OCI-LY1 (cell line): ENCODE results near the gene NOXA1.

Experiments used
- H2AFZ ChIP-seq: fragments of 200-600 bp; sonication (generic), shearing (Covaris generic); 2 replicates; pipeline ENCODE4 v1.6.0; 2014; ENCODE audit warnings: antibody characterized with exemption, mild to moderate bottlenecking, low read length
- H3F3A ChIP-seq: fragments of 200-600 bp; sonication (generic), shearing (Covaris generic); 2 replicates; pipeline ENCODE4 v1.6.0; 2014; ENCODE audit warnings: mild to moderate bottlenecking, antibody characterized with exemption, low read length, moderate library complexity; ENCODE audit not compliant: insufficient read depth
- H3K27ac ChIP-seq: fragments of 200-600 bp; sonication (generic); 2 replicates; pipeline ENCODE4 v1.5.1; 2014; ENCODE audit warnings: low read length, mixed run types, mild to moderate bottlenecking, low read depth; ENCODE audit not compliant: poor library complexity, severe bottlenecking
- H3K27me3 ChIP-seq: fragments of 200-600 bp; sonication (generic); 2 replicates; pipeline ENCODE4 v1.6.0; 2014; ENCODE audit warnings: antibody characterized with exemption, mild to moderate bottlenecking, low read length, moderate library complexity; ENCODE audit not compliant: insufficient read depth
- H3K36me3 ChIP-seq: fragments of 200-600 bp; sonication (generic); 2 replicates; pipeline ENCODE4 v1.6.1; 2014; ENCODE audit warnings: mild to moderate bottlenecking, antibody characterized with exemption, low read length, moderate library complexity, mixed read lengths; ENCODE audit not compliant: insufficient read depth
- H3K4me1 ChIP-seq: fragments of 200-600 bp; sonication (generic); 2 replicates; pipeline ENCODE4 v1.5.1; 2014; ENCODE audit warnings: mild to moderate bottlenecking, low read length, moderate library complexity; ENCODE audit not compliant: insufficient read depth, severe bottlenecking
- H3K4me2 ChIP-seq: fragments of 200-600 bp; sonication (generic), shearing (Covaris generic); 2 replicates; pipeline ENCODE4 v1.6.1; 2014; ENCODE audit warnings: low read length
- H3K4me3 ChIP-seq: fragments of 200-600 bp; sonication (generic); 2 replicates; pipeline ENCODE4 v1.5.1; 2014; ENCODE audit warnings: low read length, low read depth, mild to moderate bottlenecking, mixed read lengths; ENCODE audit not compliant: poor library complexity, severe bottlenecking
- H3K79me2 ChIP-seq: fragments of 200-600 bp; shearing (Covaris generic); 2 replicates; pipeline ENCODE4 v1.6.1; 2016; ENCODE audit warnings: mixed run types, low read length, mixed read lengths; ENCODE audit not compliant: insufficient read depth
- H3K9ac ChIP-seq: fragments of 200-600 bp; sonication (generic), shearing (Covaris generic); 2 replicates; pipeline ENCODE4 v1.6.1; 2014; ENCODE audit warnings: mild to moderate bottlenecking, low read length, mixed read lengths
- H3K9me2 ChIP-seq: fragments of 200-600 bp; sonication (generic), shearing (Covaris generic); 2 replicates; pipeline ENCODE4 v1.6.1; 2014; ENCODE audit warnings: low read depth, mild to moderate bottlenecking, low read length, mixed read lengths
- H3K9me3 ChIP-seq: fragments of 200-600 bp; shearing (Covaris generic); 2 replicates; pipeline ENCODE4 v1.6.1; 2014; ENCODE audit warnings: low read length, mixed read lengths
- H4K20me1 ChIP-seq: fragments of 200-600 bp; sonication (generic), shearing (Covaris generic); 2 replicates; pipeline ENCODE4 v1.6.0; 2016; ENCODE audit warnings: mild to moderate bottlenecking, low read length; ENCODE audit not compliant: insufficient read depth
- CTCF ChIP-seq: fragments of 200-600 bp; sonication (generic), shearing (Covaris generic); IDR thresholded peaks from 2 replicates; pipeline ENCODE4 v1.5.1; 2017; ENCODE audit warnings: mild to moderate bottlenecking, antibody characterized with exemption, low read length, moderate library complexity, mixed read lengths
- EZH2 ChIP-seq: fragments of 200-600 bp; sonication (generic), shearing (Covaris generic); IDR thresholded peaks from 2 replicates; pipeline ENCODE4 v1.8.0; 2017; ENCODE audit warnings: borderline replicate concordance, mixed run types, mild to moderate bottlenecking, antibody characterized with exemption, low read length, moderate library complexity, mixed read lengths

Gene NOXA1

GRCh38 chr9:137460363-137461315 is 37.4 kb downstream of the NOXA1 start:
- H2AFZ ChIP-seq = no peak overlapping the region
- peaks cover 36% of the 10 kb centered on the region for H3K4me1 ChIP-seq
- no peak overlapping the region for H3K27ac ChIP-seq

GRCh38 chr9:137461316-137461662 is 38.1 kb downstream of the NOXA1 start:
- Histone ChIP-seq H3K4me3 (peak overlapping the region; percentile 48), H3K27me3 (peaks cover 5% of the 10 kb centered on the region; the same call in 1 of the 2 replicates), H3K9me3 (no peaks in the 10 kb centered on the region), H3K4me1 (peaks cover 32% of the 10 kb centered on the region), H3K9ac (no peak overlapping the region), H4K20me1 (no peaks in the 10 kb centered on the region), H3F3A (no peaks in the 10 kb centered on the region), H3K79me2 (no peaks in the 10 kb centered on the region), H2AFZ (no peak overlapping the region), H3K4me2 (peak overlapping the region; percentile 61), H3K9me2 (no peaks in the 10 kb centered on the region), H3K27ac (no peak overlapping the region), H3K36me3 (peaks cover 8% of the 10 kb centered on the region; the same call in 1 of the 2 replicates)
- TF ChIP-seq EZH2 (no peak), CTCF (no peak)

More at GRCh38 chr9:137460363-137461315, 37.4 kb downstream of the NOXA1 start:
- Histone ChIP-seq H3K9me2 (no peaks in the 10 kb centered on the region), H4K20me1 (no peaks in the 10 kb centered on the region), H3K9me3 (no peaks in the 10 kb centered on the region), H3K36me3 (peaks cover 10% of the 10 kb centered on the region; the same call in 1 of the 2 replicates), H3K27me3 (peaks cover 5% of the 10 kb centered on the region; the same call in 1 of the 2 replicates), H3K4me3 (no peak overlapping the region), H3K79me2 (no peaks in the 10 kb centered on the region), H3K9ac (no peak overlapping the region), H3K4me2 (no peak overlapping the region), H3F3A (no peaks in the 10 kb centered on the region)
- TF ChIP-seq CTCF (no peak), EZH2 (no peak)

GRCh38 chr9:137461663-137462395 is 38.6 kb downstream of the NOXA1 start:
- Histone ChIP-seq H3K9ac (peak overlapping the region; percentile 12; the same call in 1 of the 2 replicates), H3K4me2 (peak overlapping the region; percentile 61), H3K36me3 (peaks cover 8% of the 10 kb centered on the region; the same call in 1 of the 2 replicates), H3K27ac (no peak overlapping the region), H3K9me3 (no peaks in the 10 kb centered on the region), H3K27me3 (peaks cover 5% of the 10 kb centered on the region; the same call in 1 of the 2 replicates), H3K4me1 (peaks cover 32% of the 10 kb centered on the region), H3K4me3 (peak overlapping the region; percentile 48), H3K79me2 (no peaks in the 10 kb centered on the region), H2AFZ (no peak overlapping the region), H3K9me2 (no peaks in the 10 kb centered on the region), H4K20me1 (no peaks in the 10 kb centered on the region), H3F3A (no peaks in the 10 kb centered on the region)
- TF ChIP-seq CTCF (peak; percentile 26; the same call in 1 of the 2 replicates), EZH2 (no peak)
